HEK293 (cell line): ENCODE results near the gene IPO13.

ENCODE experiments used
- BCL11A ChIP-seq: fragments of 450-650 bp; formaldehyde crosslinking; IDR thresholded peaks from 2 replicates; pipeline ENCODE4 v1.5.1; 2016; ENCODE audit warnings: low read depth, missing biosample characterization, missing genetic modification characterization
- GLIS1 ChIP-seq: fragments of 450-650 bp; formaldehyde crosslinking; IDR thresholded peaks from 2 replicates; pipeline ENCODE4 v1.5.1; 2016; ENCODE audit warnings: missing biosample characterization, missing genetic modification characterization
- HOXC10 ChIP-seq: sonication (generic); formaldehyde crosslinking; IDR thresholded peaks from 2 replicates; pipeline ENCODE4 v1.8.1; 2023; ENCODE audit warnings: mild to moderate bottlenecking, missing genetic modification reagents
- KLF1 ChIP-seq: fragments of 450-650 bp; formaldehyde crosslinking; IDR thresholded peaks from 2 replicates; pipeline ENCODE4 v1.5.1; 2016; ENCODE audit warnings: missing biosample characterization, missing genetic modification characterization
- PRDM4 ChIP-seq: fragments of 450-650 bp; formaldehyde crosslinking; IDR thresholded peaks from 2 replicates; pipeline ENCODE4 v1.5.1; 2017; ENCODE audit warnings: missing biosample characterization, missing genetic modification characterization
- SP7 ChIP-seq: fragments of 450-650 bp; formaldehyde crosslinking; IDR thresholded peaks from 2 replicates; pipeline ENCODE4 v1.5.1; 2016; ENCODE audit warnings: missing biosample characterization, missing genetic modification characterization
- YY1 ChIP-seq: fragments of 450-650 bp; formaldehyde crosslinking; IDR thresholded peaks from 2 replicates; pipeline ENCODE4 v1.5.1; 2018; ENCODE audit warnings: missing biosample characterization, missing genetic modification characterization
- ZBTB10 ChIP-seq: fragments of 450-650 bp; formaldehyde crosslinking; IDR thresholded peaks from 2 replicates; pipeline ENCODE4 v1.5.1; 2016; ENCODE audit warnings: missing biosample characterization, missing genetic modification characterization
- ZBTB20 ChIP-seq: fragments of 450-650 bp; formaldehyde crosslinking; IDR thresholded peaks from 2 replicates; pipeline ENCODE4 v1.5.1; 2016; ENCODE audit warnings: missing biosample characterization, missing genetic modification characterization
- ZBTB6 ChIP-seq: fragments of 450-650 bp; formaldehyde crosslinking; IDR thresholded peaks from 2 replicates; pipeline ENCODE4 v1.5.1; 2017; ENCODE audit warnings: missing biosample characterization, missing genetic modification characterization
- ZFP37 ChIP-seq: fragments of 450-650 bp; formaldehyde crosslinking; IDR thresholded peaks from 2 replicates; pipeline ENCODE4 v1.5.1; 2016; ENCODE audit warnings: missing biosample characterization, missing genetic modification characterization
- ZNF121 ChIP-seq: fragments of 450-650 bp; formaldehyde crosslinking; IDR thresholded peaks from 2 replicates; pipeline ENCODE4 v1.5.1; 2016; ENCODE audit warnings: missing biosample characterization, missing genetic modification characterization
- ZNF157 ChIP-seq: fragments of 450-650 bp; formaldehyde crosslinking; IDR thresholded peaks from 2 replicates; pipeline ENCODE4 v1.5.1; 2016; ENCODE audit warnings: missing biosample characterization, missing genetic modification characterization
- ZNF174 ChIP-seq: fragments of 450-650 bp; formaldehyde crosslinking; IDR thresholded peaks from 2 replicates; pipeline ENCODE4 v1.5.0; 2017; ENCODE audit warnings: missing biosample characterization, mild to moderate bottlenecking, missing genetic modification characterization
- ZNF2 ChIP-seq: fragments of 450-650 bp; formaldehyde crosslinking; IDR thresholded peaks from 2 replicates; pipeline ENCODE4 v1.5.1; 2016; ENCODE audit warnings: missing biosample characterization, missing genetic modification characterization
- ZNF391 ChIP-seq: fragments of 450-650 bp; formaldehyde crosslinking; IDR thresholded peaks from 2 replicates; pipeline ENCODE4 v1.5.1; 2016; ENCODE audit warnings: low read depth, missing biosample characterization, missing genetic modification characterization, borderline replicate concordance
- ZNF398 ChIP-seq: fragments of 450-650 bp; formaldehyde crosslinking; IDR thresholded peaks from 2 replicates; pipeline ENCODE4 v1.5.1; 2017; ENCODE audit warnings: missing biosample characterization, missing genetic modification characterization
- ZNF449 ChIP-seq: fragments of 450-650 bp; formaldehyde crosslinking; IDR thresholded peaks from 2 replicates; pipeline ENCODE4 v1.5.1; 2017; ENCODE audit warnings: missing biosample characterization, mild to moderate bottlenecking, missing genetic modification characterization, moderate library complexity
- ZNF529 ChIP-seq: fragments of 450-650 bp; formaldehyde crosslinking; IDR thresholded peaks from 2 replicates; pipeline ENCODE4 v1.5.1; 2017; ENCODE audit warnings: missing genetic modification characterization, missing biosample characterization; ENCODE audit not compliant: insufficient replicate concordance
- ZNF530 ChIP-seq: fragments of 450-650 bp; formaldehyde crosslinking; IDR thresholded peaks from 2 replicates; pipeline ENCODE4 v1.5.1; 2016; ENCODE audit warnings: low read depth, missing biosample characterization, missing genetic modification characterization
- ZNF555 ChIP-seq: fragments of 450-650 bp; formaldehyde crosslinking; conservative IDR thresholded peaks from 2 replicates; pipeline ENCODE4 v1.5.1; 2017; ENCODE audit warnings: missing biosample characterization, mild to moderate bottlenecking, missing genetic modification characterization, inconsistent platforms
- ZNF596 ChIP-seq: fragments of 450-650 bp; IDR thresholded peaks from 2 replicates; pipeline ENCODE4 v1.5.0; 2018; ENCODE audit warnings: missing biosample characterization, mild to moderate bottlenecking, missing genetic modification characterization, moderate library complexity
- ZNF677 ChIP-seq: fragments of 450-650 bp; IDR thresholded peaks from 2 replicates; pipeline ENCODE4 v1.5.0; 2018; ENCODE audit warnings: missing biosample characterization, mild to moderate bottlenecking, missing genetic modification characterization, moderate library complexity
- ZNF776 ChIP-seq: fragments of 450-650 bp; formaldehyde crosslinking; IDR thresholded peaks from 2 replicates; pipeline ENCODE4 v1.5.0; 2017; ENCODE audit warnings: missing biosample characterization, missing genetic modification characterization, borderline replicate concordance
- ZNF785 ChIP-seq: fragments of 450-650 bp; formaldehyde crosslinking; IDR thresholded peaks from 2 replicates; pipeline ENCODE4 v1.5.1; 2016; ENCODE audit warnings: missing biosample characterization, missing genetic modification characterization
- ZNF791 ChIP-seq: fragments of 450-650 bp; formaldehyde crosslinking; IDR thresholded peaks from 2 replicates; pipeline ENCODE4 v1.5.1; 2016; ENCODE audit warnings: missing biosample characterization, missing genetic modification characterization
- ZNF837 ChIP-seq: fragments of 450-650 bp; formaldehyde crosslinking; IDR thresholded peaks from 2 replicates; pipeline ENCODE4 v1.5.1; 2016; ENCODE audit warnings: missing biosample characterization, missing genetic modification characterization
- ZSCAN5A ChIP-seq: fragments of 450-650 bp; formaldehyde crosslinking; IDR thresholded peaks from 2 replicates; pipeline ENCODE4 v1.5.1; 2016; ENCODE audit warnings: missing biosample characterization, missing genetic modification characterization

The IPO13 gene

GRCh38 chr1:43946236-43947060 lies at the start of gene IPO13 (continued):
- TF ChIP-seq BCL11A, result peak; percentile 80
- TF ChIP-seq ZBTB6 (tag by site-specific recombination), result peak; percentile 39; the same call in 1 of the 2 replicates
- TF ChIP-seq PRDM4 (tag by site-specific recombination), result peak; percentile 53
- 0 out of 2 replicates have a peak, but pooled peaks have one; percentile 50 for TF ChIP-seq ZSCAN5A (tag by site-specific recombination)
- no peak for TF ChIP-seq ZNF596 (tag by site-specific recombination)
- TF ChIP-seq ZNF837, result no peak
- peak; percentile 86; the same call in 1 of the 2 replicates for TF ChIP-seq ZNF391
- peak; percentile 72; the same call in 1 of the 2 replicates for TF ChIP-seq ZBTB10 (tag by site-specific recombination)
- TF ChIP-seq ZBTB20 (tag by site-specific recombination), result peak; percentile 73
- peak; percentile 95 for TF ChIP-seq SP7 (tag by site-specific recombination)
- no peak for TF ChIP-seq ZNF791 (tag by site-specific recombination)
- no peak; the same call in 1 of the 2 replicates for TF ChIP-seq KLF1 (tag by site-specific recombination)
- no peak for TF ChIP-seq ZNF529 (tag by site-specific recombination)
- TF ChIP-seq GLIS1, result peak; percentile 81
- TF ChIP-seq ZNF776 (tag by site-specific recombination), result no peak
- peak; percentile 98 for TF ChIP-seq ZNF2
- TF ChIP-seq ZFP37 (tag by site-specific recombination), result peak; percentile 68; the same call in 1 of the 2 replicates
- peak; percentile 41; the same call in 1 of the 2 replicates for TF ChIP-seq ZNF398 (tag by site-specific recombination)
- no peak for TF ChIP-seq HOXC10 (CRISPR knock-in tag)
- no peak for TF ChIP-seq ZNF530 (tag by site-specific recombination)
- no peak; the same call in 1 of the 2 replicates for TF ChIP-seq ZNF677 (tag by site-specific recombination)
- TF ChIP-seq ZNF555 (tag by site-specific recombination), result no peak
- no peak for TF ChIP-seq ZNF157 (tag by site-specific recombination)
- TF ChIP-seq ZNF449 (tag by site-specific recombination), result no peak; the same call in 1 of the 2 replicates
- TF ChIP-seq ZNF174, result no peak
- TF ChIP-seq ZNF785 (tag by site-specific recombination), result no peak; the same call in 1 of the 2 replicates
- no peak for TF ChIP-seq ZNF121 (tag by site-specific recombination)
- peak; percentile 83 for TF ChIP-seq YY1 (tag by site-specific recombination)
